Retinal pigment epithelial cell (primary cell): Measurements from ENCODE around the gene GBX1.

Source experiments
- DNase-seq: peaks from one replicate; pipeline ENCODE4 v3.0.0-alpha.2; 2010; ENCODE audit warnings: low read depth
- H3K4me3 ChIP-seq: 2 replicates; pipeline ENCODE4 v1.5.1; 2011; ENCODE audit warnings: mild to moderate bottlenecking, low read length, control low read depth, moderate library complexity
- CTCF ChIP-seq: conservative IDR thresholded peaks from 2 replicates; pipeline ENCODE4 v1.5.1; 2011; ENCODE audit warnings: low read depth, low read length, control low read depth, inconsistent platforms

Gene GBX1

GRCh38 chr7:151118108-151119054 is 49.1 kb downstream of the GBX1 start:
- no peak overlapping the region for H3K4me3 ChIP-seq
- no peak for DNase-seq
- no peak for TF ChIP-seq CTCF

- no peak overlapping the region for H3K4me3 ChIP-seq
- no peak for TF ChIP-seq CTCF
- DNase-seq, result no peak
Measured at GRCh38 chr7:151117565-151117964, 49.9 kb downstream of the GBX1 start.

GRCh38 chr7:151116603-151117440 is 50.7 kb downstream of the GBX1 start:
- TF ChIP-seq CTCF, result no peak
- DNase-seq, result no peak
- no peak overlapping the region for H3K4me3 ChIP-seq

- DNase-seq, result peak; percentile 51
- no peak for TF ChIP-seq CTCF
- H3K4me3 ChIP-seq, result peak overlapping the region; percentile 45
Measured at GRCh38 chr7:151115836-151116418, 51.6 kb downstream of the GBX1 start.

- H3K4me3 ChIP-seq, result peak overlapping the region; percentile 45
- DNase-seq, result no peak
- peak; percentile 1 for TF ChIP-seq CTCF
Measured at GRCh38 chr7:151115121-151115835, 52.2 kb downstream of the GBX1 start.

GRCh38 chr7:151114151-151115090 is 53.1 kb downstream of the GBX1 start:
- H3K4me3 ChIP-seq, result peak overlapping the region; percentile 38
- no peak for DNase-seq
- no peak for TF ChIP-seq CTCF
